HL-60 (cell line): Measurements from ENCODE around the gene PARP14.
A peak's percentile ranks its signal among the peaks of the same experiment; 100 is the strongest.
"Not testable (repeated sequence)": the region's sequence is repeated elsewhere in the genome, so short reads cannot be mapped to it uniquely, and the experiment has no call there.

Experiments
- DNase-seq, 2 experiments: peaks; one replicate each; pipeline ENCODE4 v3.0.0-alpha.2; 2010 to 2020; ENCODE audit warnings: low read depth in 1 of 2, low spot score in 1 of 2
- H3K27ac ChIP-seq: fragments of 250-450 bp; sonication (Bioruptor Pico); replicated peaks from 2 replicates; pipeline ENCODE4 v1.5.1; 2020; ENCODE audit warnings: mild to moderate bottlenecking, moderate library complexity
- H3K27me3 ChIP-seq: fragments of 250-450 bp; sonication (Bioruptor Pico); 2 replicates; pipeline ENCODE4 v1.5.1; 2021; ENCODE audit warnings: mild to moderate bottlenecking, moderate library complexity; ENCODE audit not compliant: insufficient read depth, poor library complexity, severe bottlenecking
- H3K4me3 ChIP-seq: replicated peaks from 2 replicates; pipeline ENCODE4 v1.5.1; 2011; ENCODE audit warnings: mild to moderate bottlenecking, control low read depth, low read length; ENCODE audit not compliant: insufficient read depth
- CTCF ChIP-seq: IDR thresholded peaks from one replicate; pipeline ENCODE4 v1.5.1; 2011; ENCODE audit warnings: low read length, control low read depth, inconsistent platforms; ENCODE audit not compliant: insufficient read depth
- GABPA ChIP-seq: IDR thresholded peaks from 2 replicates; pipeline ENCODE4 v1.6.1; 2012; ENCODE audit warnings: low read depth
- POLR2AphosphoS5 ChIP-seq: IDR thresholded peaks from 2 replicates; pipeline ENCODE4 v1.6.1; 2012; ENCODE audit warnings: low read depth
- REST ChIP-seq: IDR thresholded peaks from 2 replicates; pipeline ENCODE4 v1.6.1; 2012; ENCODE audit warnings: low read depth; ENCODE audit not compliant: insufficient replicate concordance
- SPI1 ChIP-seq: IDR thresholded peaks from 2 replicates; pipeline ENCODE4 v1.6.1; 2012; ENCODE audit warnings: low read depth, mild to moderate bottlenecking, borderline replicate concordance

Gene PARP14

GRCh38 chr3:122745369-122746021 lies 64.9 kb downstream of the PARP14 start:
- DNase-seq: no peak
- no peaks in the 10 kb centered on the region for H3K27me3 ChIP-seq
- no peak overlapping the region for H3K4me3 ChIP-seq
- TF ChIP-seq POLR2AphosphoS5 (no peak), GABPA (no peak), SPI1 (no peak), CTCF (no peak), REST (no peak)
- no peak overlapping the region for H3K27ac ChIP-seq

- H3K4me3 ChIP-seq, H3K27me3 ChIP-seq, H3K27ac ChIP-seq, DNase-seq: not testable (repeated sequence)
Observed at GRCh38 chr3:122747295-122747694, 66.7 kb downstream of the PARP14 start.

- Histone ChIP-seq H3K27ac (no peak overlapping the region), H3K27me3 (no peaks in the 10 kb centered on the region), H3K4me3 (no peak overlapping the region)
- DNase-seq: no peak
- TF ChIP-seq POLR2AphosphoS5 (no peak), SPI1 (no peak), CTCF (no peak), REST (no peak), GABPA (no peak)
Observed at GRCh38 chr3:122748347-122748746, 67.7 kb downstream of the PARP14 start.

GRCh38 chr3:122754929-122755328 lies 74.3 kb downstream of the PARP14 start:
- Histone ChIP-seq H3K4me3 (no peak overlapping the region), H3K27me3 (no peaks in the 10 kb centered on the region), H3K27ac (no peak overlapping the region)
- peak; percentile 74 to 83 for DNase-seq
- TF ChIP-seq SPI1: peak; percentile 28; the same call in 1 of the 2 replicates
- TF ChIP-seq POLR2AphosphoS5: no peak
- TF ChIP-seq CTCF: peak; percentile 90
- no peak for TF ChIP-seq REST
- TF ChIP-seq GABPA: no peak
